ENCODE data around the gene TSPAN17. TPM values are rescaled to one million over a fixed set of nuclear protein-coding genes. Genes with fewer than 3 reads are reported as not detected.
A peak's percentile ranks its signal among the peaks of the same experiment; 100 is the strongest.

TSPAN17 gene
- total and polyA plus RNA-seq, 9 of the 15 experiments (the other 6 are each of a cell fraction or from before 2014, with no cell fraction given) = 0.73 to 58.3 (median 34.5) TPM

DNA sequence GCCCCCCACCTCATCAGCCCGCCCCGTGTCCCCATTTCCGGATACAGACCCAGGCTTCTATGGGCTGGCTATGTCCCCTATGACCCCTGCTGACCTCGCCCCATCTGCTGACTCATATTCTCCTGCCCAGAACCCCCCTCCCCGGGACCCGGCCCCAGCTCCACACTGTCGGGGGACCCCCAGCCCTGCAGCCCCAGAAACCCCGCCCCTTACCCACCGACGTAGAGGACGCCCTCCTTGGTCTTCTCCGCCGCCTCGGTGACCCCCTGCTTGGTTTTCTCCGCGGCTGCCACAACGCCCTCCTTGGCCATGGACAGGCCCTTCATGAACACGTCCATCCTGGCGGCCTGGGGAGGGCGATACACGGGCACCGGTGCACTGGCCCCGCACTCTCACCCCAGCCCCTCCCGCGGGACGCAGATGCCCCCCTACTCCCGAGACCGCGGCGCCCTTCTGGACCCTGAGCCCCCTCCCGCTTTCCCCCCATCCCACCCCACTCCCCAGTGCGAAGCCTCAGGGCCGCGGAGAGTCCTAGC is 17.9 kb upstream of the TSPAN17 start (continued):
- TF ChIP-seq, protein P1, sequence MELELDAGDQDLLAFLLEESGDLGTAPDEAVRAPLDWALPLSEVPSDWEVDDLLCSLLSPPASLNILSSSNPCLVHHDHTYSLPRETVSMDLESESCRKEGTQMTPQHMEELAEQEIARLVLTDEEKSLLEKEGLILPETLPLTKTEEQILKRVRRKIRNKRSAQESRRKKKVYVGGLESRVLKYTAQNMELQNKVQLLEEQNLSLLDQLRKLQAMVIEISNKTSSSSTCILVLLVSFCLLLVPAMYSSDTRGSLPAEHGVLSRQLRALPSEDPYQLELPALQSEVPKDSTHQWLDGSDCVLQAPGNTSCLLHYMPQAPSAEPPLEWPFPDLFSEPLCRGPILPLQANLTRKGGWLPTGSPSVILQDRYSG (tag; conservative IDR thresholded peaks at IDR 0.05; ENCODE audit: low read depth) = no peak
- no peak for TF ChIP-seq KAT7 (CRISPR knock-in tag; IDR thresholded peaks at IDR 0.05; ENCODE audit: borderline replicate concordance)
- TF ChIP-seq PHB2 (IDR thresholded peaks at IDR 0.05; ENCODE audit: low read depth) = no peak

DNA sequence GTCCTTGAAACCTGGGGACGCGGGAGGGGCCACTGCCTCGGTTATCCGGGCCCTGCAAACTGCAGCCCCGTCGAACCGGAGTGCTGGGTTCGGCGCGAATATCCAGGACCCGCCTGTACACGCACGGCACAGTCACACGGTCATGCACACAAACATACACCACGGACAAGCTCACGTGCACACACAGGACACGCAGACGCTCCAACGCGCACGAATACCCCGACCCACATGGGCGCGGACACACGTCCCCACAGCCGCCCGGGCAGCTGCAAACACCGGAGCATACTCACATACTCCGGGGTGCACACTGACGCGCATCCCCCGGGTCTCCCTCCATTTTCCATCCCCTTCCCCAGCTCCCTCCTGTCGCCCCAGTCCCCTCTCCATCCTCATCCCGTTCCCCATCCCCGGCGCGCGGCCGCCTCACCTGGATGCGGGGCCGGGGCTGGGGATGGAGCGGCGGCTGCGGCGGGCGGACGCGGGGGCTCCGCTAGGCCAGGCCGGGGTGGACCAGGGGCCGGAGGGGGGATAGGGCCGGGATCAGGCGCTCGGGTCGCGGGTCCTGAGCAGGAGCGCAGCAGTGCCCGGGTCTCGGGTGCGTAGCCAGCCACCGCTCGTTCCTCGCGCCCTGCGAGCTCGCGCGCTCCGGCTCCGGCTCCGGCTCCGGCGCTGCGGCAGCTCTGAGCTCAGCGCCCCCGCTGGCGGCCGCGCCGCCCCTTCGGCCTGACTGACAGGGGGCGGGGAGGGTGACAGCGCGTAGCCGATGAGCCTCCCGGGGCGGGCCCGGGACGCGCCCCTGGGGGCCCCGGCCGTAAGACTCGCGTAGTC is 17.2 kb upstream of the TSPAN17 start, which contains the start of the genes EIF4E1B and SNCB:
Gene EIF4E1B (plus strand): TSS at position 823 of the 828 bp plus-strand sequence. CDS start 12,113 bp downstream, outside the sequence.
Gene SNCB (minus strand): TSS at position 682 of the 828 bp plus-strand sequence. CDS start 880 bp downstream, outside the sequence.
- H3K27me3 ChIP-seq (ENCODE audit: control insufficient read depth in 2 of 2, insufficient read depth in 2 of 2, low read length in 2 of 2) = peaks cover 49 to 81% of the 10 kb centered on the region in 2 experiments
- H3K4me1 ChIP-seq (replicated peaks in 1 of 2; ENCODE audit: control insufficient read depth in 2 of 2, insufficient read depth in 2 of 2, low read length in 2 of 2) = peaks cover 0 to 23% of the 10 kb centered on the region in 2 experiments; a peak in 2 of 5 replicates
- H2AFZ ChIP-seq (ENCODE audit: low read depth, low read length) = no peak within 1 kb of the TSS
- TF ChIP-seq CREB1 (IDR thresholded peaks at IDR 0.05) (0 out of 2 replicates have a peak, but pooled peaks have one; percentile 34), CREB1 (CRISPR knock-in tag; IDR thresholded peaks at IDR 0.05) (no peak), HNRNPLL (IDR thresholded peaks at IDR 0.05; ENCODE audit: low read depth, low read length, poor library complexity, severe bottlenecking) (no peak), SPI1 (IDR thresholded peaks at IDR 0.05; ENCODE audit: borderline replicate concordance, low read depth, low read length) (no peak), CXXC5 (CRISPR knock-in tag; IDR thresholded peaks at IDR 0.05) (peak; percentile 9; the same call in 1 of the 2 replicates), ZNF699 (CRISPR knock-in tag; IDR thresholded peaks at IDR 0.05; ENCODE audit: insufficient replicate concordance) (no peak), ZBTB7A (IDR thresholded peaks at IDR 0.05; ENCODE audit: borderline replicate concordance, control insufficient read depth, low read depth, low read length) (peak; percentile 55; the same call in 1 of the 2 replicates), HNRNPK (IDR thresholded peaks at IDR 0.05; ENCODE audit: low read depth, low read length, poor library complexity, severe bottlenecking) (peak; percentile 53), FOXK1 (CRISPR knock-in tag; IDR thresholded peaks at IDR 0.05; ENCODE audit: borderline replicate concordance) (no peak), KLF1 (tag; IDR thresholded peaks at IDR 0.05) (no peak), CTBP1 (IDR thresholded peaks at IDR 0.05; ENCODE audit: borderline replicate concordance) (0 out of 2 replicates have a peak, but pooled peaks have one; percentile 11), NCOA4 (IDR thresholded peaks at IDR 0.05; ENCODE audit: partially characterized antibody) (no peak), HDAC6 (IDR thresholded peaks at IDR 0.05; ENCODE audit: low read depth, low read length) (peak; percentile 20; the same call in 1 of the 2 replicates)
- TF ChIP-seq, protein P2, sequence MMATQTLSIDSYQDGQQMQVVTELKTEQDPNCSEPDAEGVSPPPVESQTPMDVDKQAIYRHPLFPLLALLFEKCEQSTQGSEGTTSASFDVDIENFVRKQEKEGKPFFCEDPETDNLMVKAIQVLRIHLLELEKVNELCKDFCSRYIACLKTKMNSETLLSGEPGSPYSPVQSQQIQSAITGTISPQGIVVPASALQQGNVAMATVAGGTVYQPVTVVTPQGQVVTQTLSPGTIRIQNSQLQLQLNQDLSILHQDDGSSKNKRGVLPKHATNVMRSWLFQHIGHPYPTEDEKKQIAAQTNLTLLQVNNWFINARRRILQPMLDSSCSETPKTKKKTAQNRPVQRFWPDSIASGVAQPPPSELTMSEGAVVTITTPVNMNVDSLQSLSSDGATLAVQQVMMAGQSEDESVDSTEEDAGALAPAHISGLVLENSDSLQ (IDR thresholded peaks at IDR 0.05) = peak; percentile 93

More for the DNA sequence above, 17.2 kb upstream of the TSPAN17 start, which contains the start of the genes EIF4E1B and SNCB:
- Histone ChIP-seq H3K4me2 (ENCODE audit: insufficient read depth, low read length) (no peak within 1 kb of the TSS), H3K4me3 (no peak within 1 kb of the TSS), H4K20me1 (replicated peaks; ENCODE audit: control insufficient read depth, insufficient read depth, low read length) (peaks cover 13% of the 10 kb centered on the region; the same call in 1 of the 2 replicates), H3K79me2 (ENCODE audit: control insufficient read depth, insufficient read depth, low read length) (no peaks in the 10 kb centered on the region), H3K27ac (ENCODE audit: extremely low read depth, low read depth, low read length) (no peak within 1 kb of the TSS), H3K9ac (ENCODE audit: insufficient read depth in 1 of 2, low read depth in 2 of 2, low read length in 2 of 2) (peak within 1 kb of the TSS in 1 of 2 experiments; percentile 4; a peak in 2 of 4 replicates), H3K9me3 (replicated peaks; ENCODE audit: control insufficient read depth, insufficient read depth, low read depth, low read length) (no peaks in the 10 kb centered on the region), H3K36me3 (ENCODE audit: control insufficient read depth, insufficient read depth, low read length) (no peaks in the 10 kb centered on the region), H3K9me1 (ENCODE audit: control insufficient read depth, insufficient read depth, low read length) (no peaks in the 10 kb centered on the region)
- peak; percentile 72 to 89 (median 80) for DNase-seq (ENCODE audit: extremely low read depth in 1 of 4, low spot score in 3 of 4)
- intact Hi-C loops (cut with micrococcal nuclease) = no loop called here
- no TSS peak for BruUV-seq (replicated peaks)
- POLR2A ChIA-PET = interaction anchor here (1.0 kb wide), 1 partner anchor 9 kb away, joined by 4 read pairs; no protein-coding TSS in a partner anchor
- WGBS (ENCODE audit: insufficient coverage, low coverage, missing lambda C conversion rate) = 5% methylated on average over 24 of the region's 94 CpGs
- in situ Hi-C loops (cut with MboI) = no loop called here
- CTCF ChIA-PET (ENCODE audit: low intra/inter-chr PET ratio) = no interaction called here
- no peak for FAIRE-seq
- ATAC-seq = peak; percentile 96
